Measurements from ENCODE around the gene RAB36. TPM values are rescaled to one million over a fixed set of nuclear protein-coding genes. Genes with fewer than 3 reads are reported as not detected.

Gene RAB36
- total RNA-seq, 1 experiment from 2014 or later = 1.8 TPM

DNA sequence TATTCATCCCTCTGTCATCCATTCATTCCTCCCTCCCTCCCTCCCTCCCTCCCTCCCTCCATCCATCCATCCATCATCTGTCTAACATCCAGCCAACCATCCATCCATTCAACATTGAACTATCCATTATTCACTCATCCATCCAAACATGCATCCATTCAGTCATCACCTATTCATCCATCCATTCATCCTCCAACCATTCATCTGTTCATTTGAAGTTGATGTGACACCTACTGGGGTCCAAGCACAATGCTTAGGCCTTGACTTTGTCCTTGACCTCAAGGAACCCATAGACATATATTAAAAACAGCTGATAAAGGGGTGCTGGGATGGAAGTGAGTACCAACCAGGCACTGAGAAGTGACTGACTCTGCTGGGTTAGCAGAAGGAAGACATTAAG lies 61.6 kb downstream of the RAB36 start (continued):
- TF ChIP-seq, protein P1, sequence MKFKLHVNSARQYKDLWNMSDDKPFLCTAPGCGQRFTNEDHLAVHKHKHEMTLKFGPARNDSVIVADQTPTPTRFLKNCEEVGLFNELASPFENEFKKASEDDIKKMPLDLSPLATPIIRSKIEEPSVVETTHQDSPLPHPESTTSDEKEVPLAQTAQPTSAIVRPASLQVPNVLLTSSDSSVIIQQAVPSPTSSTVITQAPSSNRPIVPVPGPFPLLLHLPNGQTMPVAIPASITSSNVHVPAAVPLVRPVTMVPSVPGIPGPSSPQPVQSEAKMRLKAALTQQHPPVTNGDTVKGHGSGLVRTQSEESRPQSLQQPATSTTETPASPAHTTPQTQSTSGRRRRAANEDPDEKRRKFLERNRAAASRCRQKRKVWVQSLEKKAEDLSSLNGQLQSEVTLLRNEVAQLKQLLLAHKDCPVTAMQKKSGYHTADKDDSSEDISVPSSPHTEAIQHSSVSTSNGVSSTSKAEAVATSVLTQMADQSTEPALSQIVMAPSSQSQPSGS (CRISPR knock-in tag; IDR thresholded peaks at IDR 0.05; ENCODE audit: borderline replicate concordance, low read depth) = no peak
- TF ChIP-seq, protein P2, sequence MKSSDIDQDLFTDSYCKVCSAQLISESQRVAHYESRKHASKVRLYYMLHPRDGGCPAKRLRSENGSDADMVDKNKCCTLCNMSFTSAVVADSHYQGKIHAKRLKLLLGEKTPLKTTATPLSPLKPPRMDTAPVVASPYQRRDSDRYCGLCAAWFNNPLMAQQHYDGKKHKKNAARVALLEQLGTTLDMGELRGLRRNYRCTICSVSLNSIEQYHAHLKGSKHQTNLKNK (CRISPR knock-in tag; IDR thresholded peaks at IDR 0.05) = no peak

DNA sequence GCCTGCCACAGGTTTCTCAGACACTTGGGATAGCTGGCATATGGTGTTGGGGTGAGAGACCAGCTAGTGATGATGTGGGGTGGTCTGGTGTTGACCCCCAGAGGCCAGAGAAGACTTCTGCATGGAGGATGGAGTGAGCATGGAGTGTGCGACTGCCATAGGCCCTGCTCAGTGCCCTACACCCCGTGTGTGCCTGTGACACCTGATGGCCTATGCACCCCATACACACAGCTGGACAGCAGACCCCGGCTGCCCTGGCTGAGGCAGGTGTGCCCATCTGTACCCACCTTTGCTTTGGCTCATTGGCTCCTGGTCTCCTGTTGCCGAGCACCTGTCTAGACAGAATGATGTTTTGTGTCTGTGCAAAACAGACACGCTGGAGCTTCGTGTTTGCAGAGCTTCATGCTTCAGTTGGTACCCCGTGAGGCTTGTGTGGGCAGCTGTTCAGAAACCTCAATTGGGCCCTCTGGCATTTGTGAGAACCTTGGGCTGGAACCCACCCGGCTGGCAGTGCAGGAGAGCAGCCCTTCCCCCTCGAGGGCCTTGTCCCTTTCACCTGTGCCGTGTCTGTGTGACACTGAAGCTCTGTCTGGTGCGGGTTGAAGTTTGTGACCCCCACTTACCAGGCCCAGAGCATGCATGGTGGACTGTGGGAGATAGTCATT lies 62.6 kb downstream of the RAB36 start:
- peak overlapping the region; percentile 70; the same call in 1 of the 2 replicates for H3K27ac Mint-ChIP-seq
- POLR2A ChIA-PET = interaction anchor here (1.0 kb wide), 1 partner anchor 26 kb away, joined by 3 read pairs; no protein-coding TSS in a partner anchor
- H3K27me3 Mint-ChIP-seq (ENCODE audit: low read depth) = no peaks in the 10 kb centered on the region
- ATAC-seq (no peak), DNase-seq (ENCODE audit: low spot score) (no peak)
- H3K4me1 Mint-ChIP-seq = peaks cover 26% of the 10 kb centered on the region
- no peaks in the 10 kb centered on the region for H3K9me3 Mint-ChIP-seq
- H3K4me3 Mint-ChIP-seq = no peak overlapping the region
- CTCF ChIA-PET = interaction anchor here (1.3 kb wide), 1 partner anchor 52 kb away, joined by 4 read pairs; no protein-coding TSS in a partner anchor
- H3K36me3 Mint-ChIP-seq = peaks cover 16% of the 10 kb centered on the region
- TF ChIP-seq TEAD1 (CRISPR knock-in tag; IDR thresholded peaks at IDR 0.05) (no peak), ZNF423 (CRISPR knock-in tag; IDR thresholded peaks at IDR 0.05) (no peak), ZNF263 (CRISPR knock-in tag; IDR thresholded peaks at IDR 0.05; ENCODE audit: low read depth) (no peak), NFE2L1 (CRISPR knock-in tag; IDR thresholded peaks at IDR 0.05) (no peak), CREB1 (CRISPR knock-in tag; IDR thresholded peaks at IDR 0.05) (no peak), IRF2 (CRISPR knock-in tag; IDR thresholded peaks at IDR 0.05; ENCODE audit: borderline replicate concordance, low read depth) (no peak)
- TF ChIP-seq, protein P3, sequence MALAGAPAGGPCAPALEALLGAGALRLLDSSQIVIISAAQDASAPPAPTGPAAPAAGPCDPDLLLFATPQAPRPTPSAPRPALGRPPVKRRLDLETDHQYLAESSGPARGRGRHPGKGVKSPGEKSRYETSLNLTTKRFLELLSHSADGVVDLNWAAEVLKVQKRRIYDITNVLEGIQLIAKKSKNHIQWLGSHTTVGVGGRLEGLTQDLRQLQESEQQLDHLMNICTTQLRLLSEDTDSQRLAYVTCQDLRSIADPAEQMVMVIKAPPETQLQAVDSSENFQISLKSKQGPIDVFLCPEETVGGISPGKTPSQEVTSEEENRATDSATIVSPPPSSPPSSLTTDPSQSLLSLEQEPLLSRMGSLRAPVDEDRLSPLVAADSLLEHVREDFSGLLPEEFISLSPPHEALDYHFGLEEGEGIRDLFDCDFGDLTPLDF (CRISPR knock-in tag; IDR thresholded peaks at IDR 0.05) = no peak
- TF ChIP-seq, protein P4, sequence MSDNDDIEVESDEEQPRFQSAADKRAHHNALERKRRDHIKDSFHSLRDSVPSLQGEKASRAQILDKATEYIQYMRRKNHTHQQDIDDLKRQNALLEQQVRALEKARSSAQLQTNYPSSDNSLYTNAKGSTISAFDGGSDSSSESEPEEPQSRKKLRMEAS (CRISPR knock-in tag; IDR thresholded peaks at IDR 0.05) = no peak
- TF ChIP-seq, protein P5, sequence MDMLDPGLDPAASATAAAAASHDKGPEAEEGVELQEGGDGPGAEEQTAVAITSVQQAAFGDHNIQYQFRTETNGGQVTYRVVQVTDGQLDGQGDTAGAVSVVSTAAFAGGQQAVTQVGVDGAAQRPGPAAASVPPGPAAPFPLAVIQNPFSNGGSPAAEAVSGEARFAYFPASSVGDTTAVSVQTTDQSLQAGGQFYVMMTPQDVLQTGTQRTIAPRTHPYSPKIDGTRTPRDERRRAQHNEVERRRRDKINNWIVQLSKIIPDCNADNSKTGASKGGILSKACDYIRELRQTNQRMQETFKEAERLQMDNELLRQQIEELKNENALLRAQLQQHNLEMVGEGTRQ (CRISPR knock-in tag; IDR thresholded peaks at IDR 0.05) = no peak
- TF ChIP-seq, protein P6, sequence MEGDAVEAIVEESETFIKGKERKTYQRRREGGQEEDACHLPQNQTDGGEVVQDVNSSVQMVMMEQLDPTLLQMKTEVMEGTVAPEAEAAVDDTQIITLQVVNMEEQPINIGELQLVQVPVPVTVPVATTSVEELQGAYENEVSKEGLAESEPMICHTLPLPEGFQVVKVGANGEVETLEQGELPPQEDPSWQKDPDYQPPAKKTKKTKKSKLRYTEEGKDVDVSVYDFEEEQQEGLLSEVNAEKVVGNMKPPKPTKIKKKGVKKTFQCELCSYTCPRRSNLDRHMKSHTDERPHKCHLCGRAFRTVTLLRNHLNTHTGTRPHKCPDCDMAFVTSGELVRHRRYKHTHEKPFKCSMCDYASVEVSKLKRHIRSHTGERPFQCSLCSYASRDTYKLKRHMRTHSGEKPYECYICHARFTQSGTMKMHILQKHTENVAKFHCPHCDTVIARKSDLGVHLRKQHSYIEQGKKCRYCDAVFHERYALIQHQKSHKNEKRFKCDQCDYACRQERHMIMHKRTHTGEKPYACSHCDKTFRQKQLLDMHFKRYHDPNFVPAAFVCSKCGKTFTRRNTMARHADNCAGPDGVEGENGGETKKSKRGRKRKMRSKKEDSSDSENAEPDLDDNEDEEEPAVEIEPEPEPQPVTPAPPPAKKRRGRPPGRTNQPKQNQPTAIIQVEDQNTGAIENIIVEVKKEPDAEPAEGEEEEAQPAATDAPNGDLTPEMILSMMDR (IDR thresholded peaks at IDR 0.05) = no peak
- TF ChIP-seq, protein P7, sequence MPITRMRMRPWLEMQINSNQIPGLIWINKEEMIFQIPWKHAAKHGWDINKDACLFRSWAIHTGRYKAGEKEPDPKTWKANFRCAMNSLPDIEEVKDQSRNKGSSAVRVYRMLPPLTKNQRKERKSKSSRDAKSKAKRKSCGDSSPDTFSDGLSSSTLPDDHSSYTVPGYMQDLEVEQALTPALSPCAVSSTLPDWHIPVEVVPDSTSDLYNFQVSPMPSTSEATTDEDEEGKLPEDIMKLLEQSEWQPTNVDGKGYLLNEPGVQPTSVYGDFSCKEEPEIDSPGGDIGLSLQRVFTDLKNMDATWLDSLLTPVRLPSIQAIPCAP (CRISPR knock-in tag; IDR thresholded peaks at IDR 0.05) = no peak
- TF ChIP-seq, protein P8, sequence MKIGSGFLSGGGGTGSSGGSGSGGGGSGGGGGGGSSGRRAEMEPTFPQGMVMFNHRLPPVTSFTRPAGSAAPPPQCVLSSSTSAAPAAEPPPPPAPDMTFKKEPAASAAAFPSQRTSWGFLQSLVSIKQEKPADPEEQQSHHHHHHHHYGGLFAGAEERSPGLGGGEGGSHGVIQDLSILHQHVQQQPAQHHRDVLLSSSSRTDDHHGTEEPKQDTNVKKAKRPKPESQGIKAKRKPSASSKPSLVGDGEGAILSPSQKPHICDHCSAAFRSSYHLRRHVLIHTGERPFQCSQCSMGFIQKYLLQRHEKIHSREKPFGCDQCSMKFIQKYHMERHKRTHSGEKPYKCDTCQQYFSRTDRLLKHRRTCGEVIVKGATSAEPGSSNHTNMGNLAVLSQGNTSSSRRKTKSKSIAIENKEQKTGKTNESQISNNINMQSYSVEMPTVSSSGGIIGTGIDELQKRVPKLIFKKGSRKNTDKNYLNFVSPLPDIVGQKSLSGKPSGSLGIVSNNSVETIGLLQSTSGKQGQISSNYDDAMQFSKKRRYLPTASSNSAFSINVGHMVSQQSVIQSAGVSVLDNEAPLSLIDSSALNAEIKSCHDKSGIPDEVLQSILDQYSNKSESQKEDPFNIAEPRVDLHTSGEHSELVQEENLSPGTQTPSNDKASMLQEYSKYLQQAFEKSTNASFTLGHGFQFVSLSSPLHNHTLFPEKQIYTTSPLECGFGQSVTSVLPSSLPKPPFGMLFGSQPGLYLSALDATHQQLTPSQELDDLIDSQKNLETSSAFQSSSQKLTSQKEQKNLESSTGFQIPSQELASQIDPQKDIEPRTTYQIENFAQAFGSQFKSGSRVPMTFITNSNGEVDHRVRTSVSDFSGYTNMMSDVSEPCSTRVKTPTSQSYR (CRISPR knock-in tag; IDR thresholded peaks at IDR 0.05) = no peak
